SK-N-SH (cell line): Measurements from ENCODE around the gene IGSF23. TPM values are rescaled to one million over a fixed set of nuclear protein-coding genes. Genes with fewer than 3 reads are reported as not detected.

Experiments
- CTCF ChIA-PET: fragments of 300-600, 350-600 bp; formaldehyde crosslinking; extraction: SDS; loops from one replicate; lab custom pipeline; 2021; lab: Yijun Ruan, JAX
- POLR2A ChIA-PET: fragments of 350-600 bp; sonication (Branson Sonifier 250); formaldehyde crosslinking; extraction: SDS; loops from one replicate; lab custom pipeline; 2020; ENCODE audit warnings: antibody characterized with exemption, inconsistent platforms; lab: Yijun Ruan, JAX
- DNase-seq: peaks from one replicate; pipeline ENCODE4 v3.0.0; 2012
- H2AFZ ChIP-seq: fragments of 200-600 bp; sonication (generic); 2 replicates; pipeline ENCODE4 v1.8.1; 2016; ENCODE audit warnings: antibody characterized with exemption, mild to moderate bottlenecking, low read depth
- H3F3A ChIP-seq: fragments of 200-600 bp; sonication (generic); replicated peaks from 2 replicates; pipeline ENCODE3; 2016; ENCODE audit warnings: antibody characterized with exemption, mild to moderate bottlenecking; ENCODE audit not compliant: insufficient read depth
- H3K27ac ChIP-seq, 2 experiments: fragments of 200-500 bp in 1 of 2; fragments of 200-600 bp in 1 of 2; sonication (Bioruptor generic) in 1 of 2; sonication (generic), shearing (Covaris generic) in 1 of 2; 2 replicates each; pipeline versions ENCODE4 v1.5.1 to v1.6.1; 2014 to 2016; ENCODE audit warnings: low read depth in 2 of 2, inconsistent platforms in 1 of 2, low read length in 1 of 2, mild to moderate bottlenecking in 1 of 2, mixed read lengths in 1 of 2
- H3K27me3 ChIP-seq: fragments of 200-600 bp; sonication (generic), shearing (Covaris generic); 2 replicates; pipeline ENCODE4 v1.6.1; 2016; ENCODE audit warnings: mixed run types; ENCODE audit not compliant: insufficient read depth
- H3K36me3 ChIP-seq, 2 experiments: fragments of 200-500 bp in 1 of 2; fragments of 200-600 bp in 1 of 2; sonication (Bioruptor generic) in 1 of 2; sonication (generic) in 1 of 2; replicated peaks in 1 of 2; 2 replicates each; pipeline versions ENCODE3 to v1.5.1; 2014 to 2016; ENCODE audit warnings: low read length in 1 of 2, mild to moderate bottlenecking in 1 of 2; ENCODE audit not compliant: insufficient read depth in 2 of 2, control insufficient read depth in 1 of 2
- H3K4me1 ChIP-seq, 2 experiments: fragments of 200-500 bp in 1 of 2; fragments of 200-600 bp in 1 of 2; sonication (Bioruptor generic) in 1 of 2; sonication (generic), shearing (Covaris generic) in 1 of 2; 2 replicates each; pipeline versions ENCODE4 v1.5.1 to v1.6.1; 2014 to 2016; ENCODE audit warnings: low read depth in 1 of 2, low read length in 1 of 2, mixed run types in 1 of 2; ENCODE audit not compliant: insufficient read depth in 2 of 2, control insufficient read depth in 1 of 2
- H3K4me2 ChIP-seq: fragments of 200-600 bp; sonication (generic), shearing (Covaris generic); 2 replicates; pipeline ENCODE4 v1.6.1; 2017; ENCODE audit warnings: mixed run types
- H3K4me3 ChIP-seq, 2 experiments: fragments of 200-500 bp in 1 of 2; fragments of 200-600 bp in 1 of 2; sonication (Bioruptor generic) in 1 of 2; sonication (generic), shearing (Covaris generic) in 1 of 2; 2 replicates each; pipeline versions ENCODE4 v1.5.1 to v1.8.1; 2014 to 2016; ENCODE audit warnings: low read depth in 2 of 2, inconsistent platforms in 1 of 2, low read length in 1 of 2, mild to moderate bottlenecking in 1 of 2, mixed read lengths in 1 of 2, moderate library complexity in 1 of 2
- H3K79me2 ChIP-seq: fragments of 200-600 bp; sonication (generic); 2 replicates; pipeline ENCODE4 v1.8.1; 2017; ENCODE audit warnings: mild to moderate bottlenecking; ENCODE audit not compliant: insufficient read depth
- H3K9ac ChIP-seq: fragments of 200-600 bp; sonication (generic); 2 replicates; pipeline ENCODE4 v1.6.1; 2017; ENCODE audit warnings: mixed run types
- H3K9me2 ChIP-seq: fragments of 200-600 bp; sonication (generic); 2 replicates; pipeline ENCODE4 v1.6.1; 2017; ENCODE audit warnings: mixed run types
- H3K9me3 ChIP-seq: fragments of 200-600 bp; sonication (generic); 2 replicates; pipeline ENCODE4 v1.6.1; 2017; ENCODE audit warnings: mixed run types, mild to moderate bottlenecking, moderate library complexity
- H4K20me1 ChIP-seq: fragments of 200-600 bp; sonication (generic); 2 replicates; pipeline ENCODE4 v1.6.1; 2017; ENCODE audit warnings: mild to moderate bottlenecking, mixed run types; ENCODE audit not compliant: insufficient read depth
- CHD2 ChIP-seq: fragments of 150-350 bp; IDR thresholded peaks from 2 replicates; pipeline ENCODE4 v1.6.1; 2018; ENCODE audit warnings: low read length; ENCODE audit not compliant: partially characterized antibody
- FOSL2 ChIP-seq: IDR thresholded peaks from 2 replicates; pipeline ENCODE4 v1.4.0; 2012; ENCODE audit warnings: low read depth, mild to moderate bottlenecking, moderate library complexity, borderline replicate concordance
- GATA2 ChIP-seq: sonication (generic); formaldehyde crosslinking; IDR thresholded peaks from 2 replicates; pipeline ENCODE4 v1.5.0; 2020; ENCODE audit warnings: mild to moderate bottlenecking, missing genetic modification reagents
- NFIC ChIP-seq: IDR thresholded peaks from 2 replicates; pipeline ENCODE4 v1.4.0; 2012; ENCODE audit warnings: borderline replicate concordance
- TCF12 ChIP-seq: IDR thresholded peaks from 2 replicates; pipeline ENCODE4 v1.4.0; 2012
- YY1 ChIP-seq: IDR thresholded peaks from 2 replicates; pipeline ENCODE4 v1.4.0; 2012; ENCODE audit warnings: low read depth, mild to moderate bottlenecking
- WGBS: methylation state at CpG from one replicate; pipeline ENCODE4 v1.1.6; 2017; ENCODE audit warnings: low lambda C conversion rate; 5-methylcytosine and 5-hydroxymethylcytosine counted together
- polyA plus RNA-seq, 3 experiments: library from polyadenylated mRNA; depleted of rRNA; stranded (reverse); fragments of >200 nt; gene quantifications; 2 replicates each; pipeline ENCODE4 v1.2.3, GENCODE V29; 2012
- TF ChIP-seq, protein P1 (sequence below): IDR thresholded peaks from 2 replicates; pipeline ENCODE4; 2012

IGSF23 gene
- polyA plus RNA-seq, 1 of the 3 experiments (the other 2 are of a cell fraction) = 0.08 TPM

GRCh38 chr19:44681992-44682790 is 68.8 kb downstream of the IGSF23 start:
- CTCF ChIA-PET = interaction anchor here (0.6 to 2.8 kb wide), 4 partner anchors 24 to 157 kb away, joined by 3 to 10 read pairs (median 8); no protein-coding TSS in a partner anchor

GRCh38 chr19:44682807-44683206 is 69.4 kb downstream of the IGSF23 start:
- 81% methylated on average over 2 of the region's 2 CpGs for WGBS
- CTCF ChIA-PET = interaction anchor here (0.6 to 2.8 kb wide), 5 partner anchors 25 to 156 kb away, joined by 3 to 10 read pairs (median 5); no protein-coding TSS in a partner anchor

More at GRCh38 chr19:44681992-44682790, 68.8 kb downstream of the IGSF23 start:
- Histone ChIP-seq H3K9ac (no peak overlapping the region), H2AFZ (no peak overlapping the region), H4K20me1 (no peaks in the 10 kb centered on the region), H3K4me1 (peaks cover 0 to 6% of the 10 kb centered on the region in 2 experiments; a peak in 1 of 4 replicates), H3K9me3 (no peaks in the 10 kb centered on the region), H3K36me3 (no peaks in the 10 kb centered on the region), H3K79me2 (no peaks in the 10 kb centered on the region), H3K27ac (no peak overlapping the region), H3K4me2 (no peak overlapping the region), H3F3A (peaks cover 41% of the 10 kb centered on the region), H3K9me2 (no peaks in the 10 kb centered on the region), H3K4me3 (no peak overlapping the region), H3K27me3 (no peaks in the 10 kb centered on the region)
- DNase-seq = no peak
- TF ChIP-seq FOSL2 (no peak), YY1 (no peak), GATA2 (CRISPR knock-in tag) (no peak), CHD2 (no peak), TCF12 (no peak), NFIC (no peak)
- TF ChIP-seq, protein P1, sequence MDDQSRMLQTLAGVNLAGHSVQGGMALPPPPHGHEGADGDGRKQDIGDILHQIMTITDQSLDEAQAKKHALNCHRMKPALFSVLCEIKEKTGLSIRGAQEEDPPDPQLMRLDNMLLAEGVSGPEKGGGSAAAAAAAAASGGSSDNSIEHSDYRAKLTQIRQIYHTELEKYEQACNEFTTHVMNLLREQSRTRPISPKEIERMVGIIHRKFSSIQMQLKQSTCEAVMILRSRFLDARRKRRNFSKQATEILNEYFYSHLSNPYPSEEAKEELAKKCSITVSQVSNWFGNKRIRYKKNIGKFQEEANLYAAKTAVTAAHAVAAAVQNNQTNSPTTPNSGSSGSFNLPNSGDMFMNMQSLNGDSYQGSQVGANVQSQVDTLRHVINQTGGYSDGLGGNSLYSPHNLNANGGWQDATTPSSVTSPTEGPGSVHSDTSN = no peak
- POLR2A ChIA-PET = no interaction called here
- 90% methylated on average over 8 of the region's 15 CpGs for WGBS

More at GRCh38 chr19:44682807-44683206, 69.4 kb downstream of the IGSF23 start:
- peaks cover 0 to 6% of the 10 kb centered on the region in 2 experiments; a peak in 1 of 4 replicates for H3K4me1 ChIP-seq
- DNase-seq = no peak
- no peaks in the 10 kb centered on the region for H3K27me3 ChIP-seq
- no peaks in the 10 kb centered on the region for H4K20me1 ChIP-seq
- H3K79me2 ChIP-seq = no peaks in the 10 kb centered on the region
- peaks cover 35% of the 10 kb centered on the region for H3F3A ChIP-seq
- H3K36me3 ChIP-seq = no peaks in the 10 kb centered on the region
- no peaks in the 10 kb centered on the region for H3K9me3 ChIP-seq
- H2AFZ ChIP-seq = no peak overlapping the region
- POLR2A ChIA-PET = no interaction called here
- H3K9me2 ChIP-seq = no peaks in the 10 kb centered on the region
- no peak overlapping the region for H3K4me3 ChIP-seq
- no peak overlapping the region for H3K4me2 ChIP-seq
- TF ChIP-seq YY1 = no peak
- TF ChIP-seq NFIC = no peak
- H3K9ac ChIP-seq = no peak overlapping the region
- no peak overlapping the region for H3K27ac ChIP-seq
